Measurements from ENCODE around the gene AJAP1.
"Not testable (repeated sequence)": the region's sequence is repeated elsewhere in the genome, so short reads cannot be mapped to it uniquely, and the experiment has no call there.

Gene AJAP1, protein sequence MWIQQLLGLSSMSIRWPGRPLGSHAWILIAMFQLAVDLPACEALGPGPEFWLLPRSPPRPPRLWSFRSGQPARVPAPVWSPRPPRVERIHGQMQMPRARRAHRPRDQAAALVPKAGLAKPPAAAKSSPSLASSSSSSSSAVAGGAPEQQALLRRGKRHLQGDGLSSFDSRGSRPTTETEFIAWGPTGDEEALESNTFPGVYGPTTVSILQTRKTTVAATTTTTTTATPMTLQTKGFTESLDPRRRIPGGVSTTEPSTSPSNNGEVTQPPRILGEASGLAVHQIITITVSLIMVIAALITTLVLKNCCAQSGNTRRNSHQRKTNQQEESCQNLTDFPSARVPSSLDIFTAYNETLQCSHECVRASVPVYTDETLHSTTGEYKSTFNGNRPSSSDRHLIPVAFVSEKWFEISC

GRCh38 chr1:4653796-4654725 is at the start of gene AJAP1:
Gene AJAP1, plus strand, starts transcription at chr1:4654609. Its CDS starts 817 bp downstream, at chr1:4655426.
- DNase-seq (ENCODE audit: low read depth in 2 of 2): no peak

DNA sequence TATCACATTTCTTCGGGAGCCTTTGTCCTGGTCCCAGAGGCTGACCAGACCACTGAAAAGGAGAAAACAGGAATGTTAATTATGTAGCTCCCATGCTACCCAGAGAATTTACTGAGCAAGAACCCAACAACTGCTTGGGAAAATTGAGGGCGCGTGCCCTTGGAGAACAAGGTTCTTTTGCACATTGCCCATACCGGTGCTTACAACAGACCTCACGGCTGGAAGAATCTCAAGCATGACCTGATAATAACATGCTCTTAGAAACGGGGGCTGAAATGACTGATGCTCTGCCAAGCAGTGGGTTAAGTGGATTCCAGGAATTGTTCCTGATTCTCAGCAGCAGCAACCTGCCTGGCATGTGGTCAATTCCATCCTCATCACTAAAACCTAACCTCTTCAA is 49.3 kb upstream of the AJAP1 start:
- no peak for DNase-seq (ENCODE audit: low read depth in 2 of 2)

DNA sequence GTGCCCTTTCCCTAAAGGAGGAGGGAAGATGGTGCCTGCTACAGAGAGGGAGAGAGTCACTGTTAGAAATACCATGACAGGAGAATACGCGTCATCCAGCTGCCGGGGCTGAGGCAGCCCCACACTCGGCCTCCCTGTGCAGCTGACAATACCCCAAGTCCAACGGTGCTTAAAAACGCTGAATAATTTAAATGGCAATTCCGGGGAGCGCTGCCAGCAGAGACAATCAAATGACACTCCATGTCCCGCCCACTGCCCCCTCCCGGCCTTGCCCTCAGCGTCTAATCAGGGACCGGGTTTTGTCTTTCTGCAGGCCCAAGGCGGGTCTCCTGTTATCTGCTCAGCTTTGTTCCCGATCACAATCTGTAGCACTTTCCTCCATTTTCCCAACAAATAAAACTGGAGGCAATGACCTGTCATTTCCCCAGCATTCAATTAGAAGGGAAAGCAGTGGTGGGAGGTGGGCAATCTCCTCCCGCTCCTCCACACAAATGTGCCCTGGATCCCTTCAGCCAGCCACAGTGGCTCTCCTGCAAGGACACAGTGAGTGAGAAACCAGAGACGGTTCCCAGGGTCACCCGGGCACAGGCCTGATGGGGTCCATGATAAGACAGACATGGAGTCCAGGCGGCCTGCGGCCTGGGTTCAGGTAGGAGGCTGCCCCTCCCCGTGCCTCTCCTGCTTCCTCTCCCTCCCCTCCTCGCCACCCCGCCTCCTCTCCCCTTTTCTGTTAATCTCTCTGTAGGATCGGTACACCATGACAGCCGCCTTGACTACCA is 42.7 kb upstream of the AJAP1 start:
- no peak for DNase-seq (ENCODE audit: low read depth in 2 of 2)

DNA sequence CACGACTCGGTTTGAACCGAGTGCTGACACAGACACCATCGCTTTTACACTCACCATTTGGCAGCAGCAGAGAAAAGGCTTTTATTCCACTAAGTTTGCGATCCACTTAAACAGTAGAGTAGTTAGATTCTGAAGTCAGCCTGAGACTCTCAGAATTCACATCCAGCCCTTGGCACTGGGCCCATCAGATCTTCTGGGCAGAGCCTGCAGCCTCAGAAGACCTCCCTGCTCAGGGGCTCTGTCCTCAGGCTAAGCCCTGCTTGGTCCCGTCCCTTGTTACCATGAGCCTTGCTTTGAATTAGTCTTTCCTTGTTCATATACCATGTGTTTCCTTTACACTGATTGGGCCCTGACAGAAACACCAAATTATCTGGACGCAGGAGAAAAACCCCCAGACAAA is 41.4 kb upstream of the AJAP1 start:
- DNase-seq (ENCODE audit: low read depth in 2 of 2): no peak

DNA sequence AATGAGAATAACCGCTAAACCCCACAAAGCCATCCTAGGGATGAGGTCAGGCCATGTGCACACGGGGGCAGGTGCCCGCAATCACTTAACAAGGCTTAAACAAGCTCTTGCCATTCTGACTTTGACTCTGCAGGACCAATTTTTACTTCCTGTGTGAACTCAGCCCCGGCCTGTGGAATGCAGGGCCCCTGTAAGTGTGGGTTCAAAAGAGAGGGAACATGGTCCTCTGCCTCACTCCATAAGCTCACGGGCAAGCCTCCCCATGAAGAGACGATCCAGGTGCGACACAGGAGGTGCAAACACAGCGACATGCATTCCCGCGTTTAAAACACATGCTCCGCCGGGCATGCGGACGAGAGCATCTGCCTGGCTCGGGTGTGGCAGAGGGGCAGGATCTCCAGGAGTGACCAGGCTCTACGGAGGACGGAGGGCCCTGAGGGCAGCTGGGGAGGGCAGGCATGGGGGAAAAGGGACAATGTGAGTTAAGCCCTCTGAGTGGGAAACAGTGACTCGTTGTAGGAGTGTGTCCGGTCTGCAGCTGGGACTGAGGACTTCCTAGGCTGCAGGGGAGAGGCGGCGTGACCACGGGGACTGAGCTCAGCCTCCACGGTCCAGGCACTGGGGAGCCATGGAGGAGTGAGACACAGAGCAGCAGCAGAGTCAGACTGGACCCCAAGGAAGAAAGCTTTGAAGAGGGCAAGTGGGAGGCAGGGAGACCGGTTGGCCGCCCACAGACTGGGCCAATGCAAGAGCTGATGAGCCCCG is 40.6 kb upstream of the AJAP1 start:
- no peak for DNase-seq (ENCODE audit: low read depth in 2 of 2)

DNA sequence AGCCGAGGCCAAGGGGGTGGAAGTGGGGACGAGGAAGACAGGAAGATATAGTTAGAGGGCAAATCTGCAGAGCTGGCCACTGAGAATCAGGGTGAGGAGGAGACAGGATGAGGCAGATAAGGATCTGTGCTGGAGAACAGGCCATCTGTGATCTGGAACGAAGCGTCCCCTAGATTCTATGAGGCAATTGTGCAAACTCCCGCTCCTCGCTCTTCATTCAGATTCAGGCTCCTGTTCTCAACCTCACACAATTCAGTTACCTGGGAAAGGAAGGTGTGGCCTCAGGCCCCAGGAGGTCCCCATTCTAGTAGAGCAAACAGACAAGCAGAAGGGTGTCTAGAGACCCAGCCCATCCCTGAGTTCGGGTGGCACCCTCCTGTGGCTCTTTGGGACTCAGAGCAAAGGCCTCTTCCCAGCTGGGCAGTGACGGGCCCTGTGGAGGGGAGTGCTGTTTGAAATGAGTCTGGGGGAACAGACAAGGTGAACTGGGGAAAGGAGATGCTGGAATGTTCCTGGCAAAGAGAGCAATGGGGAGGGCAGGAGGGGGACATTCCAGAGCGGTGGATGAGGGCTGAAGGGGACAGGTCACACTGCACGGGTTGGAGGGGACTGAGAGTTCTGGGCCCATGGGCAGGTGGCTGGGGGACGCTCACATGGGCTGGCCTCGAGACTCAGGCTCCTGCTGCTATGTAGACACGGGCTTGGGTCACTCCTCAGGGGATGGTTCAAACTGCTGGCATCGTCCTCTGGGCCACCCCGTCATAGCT is 39.9 kb upstream of the AJAP1 start:
- no peak for DNase-seq (ENCODE audit: low read depth in 2 of 2)

DNA sequence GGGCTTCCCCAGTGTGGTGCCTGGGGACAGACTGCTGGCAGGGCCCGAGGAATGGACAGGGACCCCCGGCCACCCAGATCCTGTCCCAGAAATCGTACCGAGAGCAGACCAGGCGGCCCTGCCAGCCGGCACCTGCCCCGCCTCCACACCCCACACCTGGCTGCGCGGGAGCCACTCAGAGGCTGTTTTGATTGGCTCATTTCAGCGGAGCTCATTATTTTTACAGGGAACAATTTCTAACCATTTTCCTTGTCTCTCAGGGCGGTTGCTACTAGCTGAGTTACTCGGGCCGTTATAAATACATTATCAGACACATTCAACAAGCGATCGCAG is 39.3 kb upstream of the AJAP1 start:
- no peak for DNase-seq (ENCODE audit: low read depth in 2 of 2)

DNA sequence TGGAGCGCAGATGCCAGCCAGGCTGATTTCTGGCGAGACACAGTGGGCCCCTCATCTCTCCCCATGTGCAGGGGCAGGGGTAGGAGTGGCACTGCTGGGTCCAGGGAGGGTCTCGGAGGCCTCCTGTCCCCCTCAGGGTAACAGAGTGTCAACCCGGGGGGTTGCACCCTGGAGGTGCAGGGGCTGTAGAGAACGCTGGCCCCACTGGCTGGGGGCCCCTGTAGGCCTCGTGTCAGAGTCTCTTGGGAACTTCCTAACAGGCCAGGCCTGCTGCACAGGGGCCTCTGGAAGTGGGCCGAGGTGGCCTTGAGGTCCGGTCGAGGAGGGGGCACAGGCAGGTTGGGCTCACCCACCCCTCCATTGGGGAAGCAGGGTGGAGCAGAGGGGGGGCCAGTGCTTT is 38.9 kb upstream of the AJAP1 start:
- DNase-seq (ENCODE audit: low read depth in 2 of 2): no peak

GRCh38 chr1:4616831-4617465 is 37.5 kb upstream of the AJAP1 start:
- DNase-seq (ENCODE audit: low read depth in 2 of 2): no peak

DNA sequence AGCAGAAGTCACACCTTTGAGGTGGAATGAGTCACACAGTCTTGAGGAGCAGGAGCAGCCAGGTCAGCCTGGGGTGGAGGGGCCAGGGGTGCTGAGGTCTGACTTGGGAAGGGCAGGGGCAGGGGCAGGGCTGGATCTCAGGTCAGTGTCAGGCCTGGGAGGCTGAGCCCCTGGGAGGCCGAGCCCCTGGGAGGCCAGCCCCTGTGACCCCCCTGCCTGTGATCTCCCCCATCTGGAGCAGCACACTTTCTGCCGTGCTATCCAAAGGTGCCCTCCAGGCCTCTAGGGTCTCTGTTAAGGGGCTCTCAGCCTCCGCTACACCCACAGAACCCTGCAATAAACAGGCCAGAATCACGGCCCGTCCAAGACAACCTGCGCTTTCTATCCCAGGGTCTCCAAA is 36.9 kb upstream of the AJAP1 start:
- no peak for DNase-seq (ENCODE audit: low read depth in 2 of 2)

- DNase-seq (ENCODE audit: low read depth in 2 of 2): not testable (repeated sequence)
Measured at GRCh38 chr1:4618827-4619226, 35.6 kb upstream of the AJAP1 start.

- no peak for DNase-seq (ENCODE audit: low read depth in 2 of 2)
Measured at GRCh38 chr1:4621646-4622045, 32.8 kb upstream of the AJAP1 start.

DNA sequence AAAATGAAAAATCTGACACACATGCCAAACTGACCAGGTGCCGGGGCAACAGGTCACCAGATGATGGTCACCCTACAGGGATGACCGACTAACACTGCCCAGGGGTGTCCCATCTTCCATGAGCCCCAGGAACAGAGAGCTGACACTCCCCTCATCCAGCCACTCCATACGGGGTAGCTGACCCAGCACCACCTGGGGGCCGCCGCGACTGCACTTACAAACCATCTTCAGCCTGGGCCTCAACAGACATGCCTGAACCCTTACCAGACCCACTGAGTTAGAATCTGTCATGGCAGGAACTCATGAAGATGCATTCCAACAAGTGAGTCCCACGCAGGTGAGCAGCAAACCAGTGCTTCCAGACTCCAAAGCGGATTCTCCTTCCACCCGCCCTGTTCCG is 31.6 kb upstream of the AJAP1 start:
- DNase-seq (ENCODE audit: low read depth in 2 of 2): no peak

DNA sequence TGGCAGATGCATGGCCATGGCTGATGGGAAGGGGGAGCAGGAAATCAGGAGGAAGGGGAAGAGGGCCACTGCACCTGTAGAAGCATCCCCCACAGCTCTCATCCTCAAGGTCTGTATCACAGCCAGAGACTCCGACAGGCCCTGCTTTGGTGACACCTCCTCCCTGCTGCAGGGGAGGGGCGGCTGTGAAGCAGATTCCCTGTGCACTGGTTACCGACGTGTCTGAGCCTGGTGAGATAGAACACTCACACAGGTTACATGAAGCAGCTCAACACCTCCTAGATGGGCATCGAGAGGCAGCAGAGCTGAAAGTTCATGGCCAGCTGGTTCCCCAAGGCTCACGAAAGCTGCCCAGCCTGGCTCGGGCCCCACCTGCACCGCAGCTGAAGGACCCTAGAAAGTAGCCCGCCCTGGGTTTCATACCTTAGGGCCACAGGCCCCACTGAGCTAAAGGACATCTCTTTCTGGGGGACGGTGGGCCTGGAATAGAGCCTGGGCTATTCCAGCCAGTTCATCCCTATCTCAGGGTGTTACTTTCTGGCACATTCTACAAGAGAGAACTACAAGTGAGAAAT is 30.2 kb upstream of the AJAP1 start:
- DNase-seq (ENCODE audit: low read depth in 2 of 2): no peak

- DNase-seq (ENCODE audit: low read depth in 2 of 2): no peak
Measured at GRCh38 chr1:4624801-4625200, 29.6 kb upstream of the AJAP1 start.

- no peak for DNase-seq (ENCODE audit: low read depth in 2 of 2)
Measured at GRCh38 chr1:4626061-4626460, 28.3 kb upstream of the AJAP1 start.

- no peak for DNase-seq (ENCODE audit: low read depth in 2 of 2)
Measured at GRCh38 chr1:4626560-4627319, 27.7 kb upstream of the AJAP1 start.

- DNase-seq (ENCODE audit: low read depth in 2 of 2): no peak
Measured at GRCh38 chr1:4627353-4627752, 27.1 kb upstream of the AJAP1 start.

GRCh38 chr1:4628992-4629391 is 25.4 kb upstream of the AJAP1 start:
- DNase-seq (ENCODE audit: low read depth in 2 of 2): no peak
